Activated CD8-positive, alpha-beta memory T cell treated with anti-CD3 and anti-CD28 coated beads for 1 hour (primary cell): Measurements from ENCODE around the gene HOXA6.

ENCODE experiments used
- DNase-seq, 2 donors: peaks; one replicate each; pipeline ENCODE4 v3.0.0-alpha.2; 2020; ENCODE audit warnings: low read depth in 1 of 2; ENCODE audit errors: extremely low read depth in 1 of 2

HOXA6 gene

GRCh38 chr7:27185013-27185853 is 37.7 kb upstream of the HOXA6 start, which contains the start of gene HOXA11:
TSS of gene HOXA11 (minus strand) at chr7:27185232. CDS start at chr7:27185144, 88 bp downstream.
- DNase-seq = no peak

DNA sequence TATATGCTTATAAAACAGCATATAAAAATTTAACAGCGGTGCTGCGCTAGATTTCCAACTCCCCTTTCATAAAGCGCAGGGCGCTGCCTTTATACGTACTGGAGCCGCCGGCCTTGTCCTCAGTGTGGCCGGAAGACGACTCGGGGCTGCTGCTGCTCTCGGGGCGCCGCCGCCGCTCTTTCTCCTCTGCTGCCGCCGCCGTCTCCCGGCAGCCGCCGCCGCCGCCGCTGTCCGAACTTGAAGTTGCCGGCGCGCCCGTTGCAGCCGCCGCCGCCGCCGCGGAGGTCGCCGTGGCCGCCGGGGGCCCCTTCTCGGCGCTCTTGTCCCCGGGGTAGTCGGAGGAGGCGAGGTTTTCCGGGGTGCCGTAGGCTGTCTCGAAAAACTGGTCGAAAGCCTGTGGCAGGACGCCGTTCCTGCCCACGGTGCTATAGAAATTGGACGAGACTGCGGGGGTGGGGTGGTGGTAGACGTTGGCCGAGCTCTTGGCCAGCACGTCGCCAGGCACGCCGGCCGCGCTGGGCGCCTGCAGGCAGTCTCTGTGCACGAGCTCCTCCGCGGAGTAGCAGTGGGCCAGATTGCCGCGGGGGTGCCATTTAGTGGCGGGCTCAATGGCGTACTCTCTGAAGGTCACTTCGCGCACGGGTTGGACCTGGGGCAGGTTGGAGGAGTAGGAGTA is 36.9 kb upstream of the HOXA6 start:
- DNase-seq = no peak

DNA sequence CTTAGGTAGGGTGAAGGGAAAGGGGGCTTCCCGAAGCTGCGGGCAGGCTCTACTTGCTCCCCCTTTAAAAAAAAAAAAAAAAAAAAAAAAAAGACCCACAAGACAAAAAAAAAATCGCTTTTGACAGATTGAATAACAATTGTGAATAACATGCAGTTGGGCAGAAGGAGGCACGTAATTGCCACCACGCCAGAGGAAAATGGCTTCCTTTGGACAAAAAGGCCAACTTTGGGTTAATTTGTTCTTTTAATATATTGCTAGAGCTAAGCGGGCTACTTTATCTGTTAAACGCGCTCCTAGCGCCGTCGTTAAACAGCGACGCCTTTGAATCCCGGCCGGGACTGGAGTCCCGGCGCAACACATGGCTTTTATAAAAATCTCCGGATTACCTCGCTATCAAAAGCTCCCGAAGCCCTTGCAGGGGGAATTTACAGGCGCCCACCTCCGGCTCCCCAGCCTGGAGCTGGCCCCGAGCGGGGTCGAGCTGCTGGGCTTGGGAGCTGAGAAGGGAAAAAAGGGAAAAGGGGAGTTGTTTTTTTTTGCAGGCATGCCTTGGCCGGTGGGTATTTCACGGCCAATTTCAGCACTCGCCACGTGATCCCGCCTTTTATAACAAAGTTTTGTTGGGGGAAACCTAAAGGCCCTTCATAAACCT is 36.2 kb upstream of the HOXA6 start:
- no peak for DNase-seq

DNA sequence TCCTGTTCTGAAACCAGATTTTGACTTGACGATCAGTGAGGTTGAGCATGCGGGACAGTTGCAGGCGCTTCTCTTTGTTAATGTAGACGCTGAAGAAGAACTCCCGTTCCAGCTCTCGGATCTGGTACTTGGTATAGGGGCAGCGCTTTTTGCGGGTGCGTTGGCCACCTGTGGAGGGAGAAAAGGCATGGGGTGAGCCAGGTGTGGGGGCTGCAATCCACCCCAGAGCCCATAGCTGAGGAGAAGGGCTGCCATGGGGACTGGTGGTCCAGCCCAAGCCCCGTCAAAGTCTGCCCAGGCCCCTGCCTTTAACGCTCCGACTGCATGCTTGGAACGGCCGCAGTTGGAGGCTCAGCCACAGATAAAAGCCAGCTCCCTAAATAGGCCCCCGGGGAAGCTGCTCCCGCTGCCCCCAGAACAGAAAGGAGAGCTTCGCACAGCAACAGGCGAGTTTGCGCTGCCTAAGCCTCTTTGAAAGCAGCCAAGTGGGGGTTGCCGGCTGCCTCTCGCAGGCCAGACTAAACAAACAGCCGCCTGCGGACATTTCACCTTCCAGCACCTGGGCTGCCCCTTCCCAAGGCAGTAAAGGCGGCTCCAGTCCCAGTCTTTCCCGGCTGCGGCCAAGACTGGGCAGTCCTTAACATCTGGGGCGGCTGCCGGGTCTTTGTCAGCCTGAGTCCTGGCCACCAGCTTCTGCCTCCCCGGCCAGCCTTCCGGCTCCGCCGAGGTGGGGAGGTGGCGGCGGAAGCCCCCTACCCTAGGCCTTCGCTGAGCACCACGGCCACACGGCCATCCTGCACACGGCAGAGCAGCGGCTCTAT is 35.5 kb upstream of the HOXA6 start:
- DNase-seq = no peak

GRCh38 chr7:27182285-27182841 is 34.8 kb upstream of the HOXA6 start:
- no peak for DNase-seq

GRCh38 chr7:27181795-27182275 is 34.3 kb upstream of the HOXA6 start:
- no peak for DNase-seq

DNA sequence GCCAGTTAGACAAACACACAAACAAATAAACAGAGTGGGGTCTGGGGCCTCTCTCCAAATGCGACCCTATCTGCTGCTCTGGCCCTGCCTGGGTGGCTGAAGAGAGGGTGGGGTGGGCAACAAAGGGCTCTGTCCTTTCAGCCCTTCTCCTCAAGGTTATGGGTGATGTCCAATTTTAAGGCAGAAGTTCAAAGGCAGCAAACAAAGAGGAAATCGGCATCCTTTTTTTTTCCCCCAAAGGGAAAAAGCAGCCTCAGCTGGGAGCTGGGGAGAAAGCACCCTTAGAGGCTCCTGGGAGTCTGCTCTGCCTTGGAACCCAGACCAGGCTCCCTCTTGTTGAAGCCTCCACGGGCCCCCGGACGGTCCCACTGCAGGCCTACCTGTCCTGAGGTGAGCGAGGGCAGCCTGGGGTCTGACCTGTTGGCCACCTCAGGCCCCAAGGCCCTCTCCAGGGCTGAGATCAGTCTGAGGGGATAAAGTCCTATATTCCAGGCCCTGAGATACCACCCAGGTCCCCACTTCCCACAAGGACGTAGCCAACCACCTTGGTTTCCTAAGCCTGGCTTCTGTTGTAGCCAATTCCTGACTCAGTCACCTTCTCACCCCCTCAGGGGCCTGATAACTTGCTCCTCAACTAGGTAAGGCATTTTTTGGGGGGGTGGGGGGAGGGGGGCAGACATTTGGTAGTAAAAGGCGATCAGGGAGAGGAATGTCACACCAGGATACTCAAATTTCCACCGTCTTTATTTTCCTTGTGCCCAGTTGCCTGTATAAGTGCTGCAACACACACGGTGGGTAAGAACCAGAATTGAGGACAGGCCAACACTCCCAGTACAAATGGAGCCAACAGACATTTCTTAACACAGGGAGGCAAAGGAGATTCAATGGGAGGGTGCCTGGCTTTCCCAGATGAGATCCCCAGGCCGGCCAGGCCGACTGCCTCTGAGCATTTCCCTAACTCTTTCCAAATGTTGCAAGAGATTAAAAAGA is 33.2 kb upstream of the HOXA6 start:
- DNase-seq = no peak

DNA sequence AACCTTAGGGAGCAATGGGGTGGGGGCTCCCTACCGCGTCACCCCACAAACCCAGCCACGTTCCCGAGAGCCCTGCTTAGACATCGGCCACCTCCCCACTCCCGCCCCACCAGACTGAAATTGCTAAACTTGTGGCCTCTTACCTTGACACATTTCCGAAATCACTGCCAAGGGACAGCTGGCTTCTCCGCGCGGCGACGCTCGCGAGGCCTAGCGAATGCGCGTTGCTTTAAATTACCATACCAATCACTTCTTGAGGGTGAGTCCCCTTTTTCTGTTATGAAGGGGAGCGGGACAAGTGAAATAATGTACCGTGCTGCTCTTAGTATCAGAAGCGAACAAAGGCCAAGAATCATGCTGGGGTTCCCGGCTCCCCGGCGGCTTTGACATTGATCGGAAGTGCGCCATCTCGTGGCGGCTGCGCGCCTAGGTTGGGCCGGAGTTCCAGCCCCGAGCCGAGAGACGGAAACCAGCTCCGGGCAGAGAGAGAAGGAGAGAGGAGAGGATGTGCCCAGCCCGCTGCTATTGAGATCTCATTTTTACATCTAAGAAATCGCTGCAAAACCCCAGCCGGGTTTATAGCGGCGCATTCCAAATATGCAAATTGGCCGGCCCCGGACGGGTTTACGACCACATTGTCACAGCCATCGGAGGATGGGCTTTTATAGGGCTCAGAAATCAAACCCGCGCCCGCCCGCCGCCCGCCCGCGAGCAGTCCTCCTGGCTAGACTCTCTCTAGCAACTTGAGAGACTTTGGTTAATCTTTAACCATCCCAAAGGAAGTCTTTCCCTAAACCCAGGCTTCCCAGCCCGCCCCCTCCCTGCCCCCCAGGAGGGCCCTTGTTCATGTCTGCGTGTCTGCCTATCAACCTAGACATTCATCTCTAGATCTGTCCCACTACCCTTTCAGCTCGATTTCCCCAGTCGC is 32.2 kb upstream of the HOXA6 start:
- no peak for DNase-seq

- no peak for DNase-seq
Observed at GRCh38 chr7:27179030-27179429, 31.5 kb upstream of the HOXA6 start.

GRCh38 chr7:27178366-27178765 is 30.8 kb upstream of the HOXA6 start:
- DNase-seq = no peak

DNA sequence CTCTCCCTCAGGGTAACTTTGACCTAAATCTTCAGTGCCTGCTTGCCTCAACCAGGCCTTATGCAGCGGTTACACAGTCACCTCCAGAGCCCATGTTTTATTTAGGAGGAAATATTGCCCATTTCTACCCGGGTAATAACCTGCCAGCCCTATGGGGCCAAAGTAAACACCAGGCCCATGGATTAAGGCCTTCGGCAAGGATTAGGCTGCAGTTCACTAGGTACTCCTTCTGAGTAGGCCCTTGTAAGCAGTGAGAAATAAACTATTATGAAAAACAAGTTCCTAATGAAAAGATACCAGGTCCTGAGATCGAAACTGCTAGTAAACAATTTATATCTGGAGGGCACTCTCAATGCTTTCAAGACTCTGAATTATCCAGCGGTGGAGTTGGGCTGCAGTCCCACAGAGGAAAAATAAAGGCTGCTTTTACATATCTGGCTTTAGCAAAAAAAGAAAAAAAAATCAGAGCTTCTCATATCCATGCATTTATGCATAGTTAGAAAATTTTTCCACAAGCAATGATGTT is 30.3 kb upstream of the HOXA6 start:
- no peak for DNase-seq

- no peak for DNase-seq
Observed at GRCh38 chr7:27176962-27177794, 29.6 kb upstream of the HOXA6 start.

DNA sequence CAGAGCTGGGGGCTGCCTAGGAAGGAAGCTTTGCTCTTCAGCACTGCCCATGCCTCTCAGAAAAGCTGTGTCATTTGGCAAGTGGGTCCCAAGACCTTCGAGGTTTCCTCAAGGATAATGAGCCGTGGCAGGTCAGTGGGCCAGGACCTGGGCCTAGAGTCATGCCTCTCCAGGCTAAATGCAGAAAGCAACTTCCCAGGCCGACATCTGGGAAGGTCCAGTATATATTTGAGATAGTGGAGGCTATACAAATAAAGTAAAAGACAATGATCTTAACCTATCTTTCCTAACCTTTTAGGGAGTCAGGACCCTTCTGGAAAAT is 28.9 kb upstream of the HOXA6 start:
- no peak for DNase-seq

- DNase-seq = no peak
Observed at GRCh38 chr7:27175626-27176523, 28.3 kb upstream of the HOXA6 start.

GRCh38 chr7:27174874-27175625 is 27.5 kb upstream of the HOXA6 start:
- no peak for DNase-seq
